ENCODE results near the gene ELOVL3.
"Not testable (repeated sequence)": the region's sequence is repeated elsewhere in the genome, so short reads cannot be mapped to it uniquely, and the experiment has no call there.

ELOVL3 gene

DNA sequence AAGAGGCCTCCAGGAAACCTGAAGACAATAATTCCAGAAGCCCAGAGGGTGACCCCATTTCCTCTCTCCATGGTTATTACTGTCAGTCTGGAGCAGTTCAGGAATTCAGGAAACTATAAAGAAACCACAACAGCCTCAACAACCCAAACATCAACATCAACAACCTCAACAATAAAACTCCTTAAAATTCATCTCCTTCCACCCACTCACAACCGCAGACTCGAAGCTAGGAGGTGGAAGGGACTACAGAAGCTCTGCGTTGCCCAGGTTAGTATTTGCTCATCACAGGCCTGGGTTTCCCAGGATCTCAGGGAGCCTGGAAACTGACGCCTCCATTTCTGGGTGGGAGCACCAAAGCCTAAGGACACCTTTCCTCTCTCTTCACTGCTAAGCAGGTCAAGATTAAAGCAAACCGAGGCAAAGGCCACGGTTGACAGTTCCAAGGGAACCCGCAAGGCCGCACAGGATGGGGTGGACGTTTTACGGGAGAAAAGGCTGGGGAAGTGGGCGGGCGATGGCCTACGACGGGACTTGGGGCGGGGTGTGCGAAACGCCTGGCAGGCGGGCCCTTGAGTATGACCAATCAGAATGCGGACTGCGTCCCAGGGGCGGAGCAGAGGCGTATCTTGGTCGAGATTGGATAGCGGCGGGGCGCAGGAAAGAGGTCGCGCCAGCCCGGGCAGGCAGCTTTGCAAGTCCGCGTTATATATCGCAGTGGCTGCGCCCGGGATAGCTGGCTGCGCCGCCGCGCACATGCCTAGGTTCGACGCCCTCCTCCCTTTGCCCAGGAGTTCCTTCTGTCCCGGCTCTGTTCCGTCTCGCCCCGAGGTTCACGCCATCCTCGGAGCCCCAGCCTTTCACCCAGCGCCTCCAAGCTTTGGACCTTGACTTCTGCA, at the start of gene ELOVL3:
Gene ELOVL3 (plus strand): TSS at position 654 of the 896 bp plus-strand sequence. CDS start 250 bp downstream, outside the sequence.
- peak; percentile 98 for DNase-seq (ENCODE audit: low spot score)

GRCh38 chr10:102184606-102185005, 41.5 kb upstream of the ELOVL3 start:
- no peak for DNase-seq (ENCODE audit: low spot score)

GRCh38 chr10:102185272-102185671, 40.8 kb upstream of the ELOVL3 start:
- DNase-seq (ENCODE audit: low spot score): no peak

DNA sequence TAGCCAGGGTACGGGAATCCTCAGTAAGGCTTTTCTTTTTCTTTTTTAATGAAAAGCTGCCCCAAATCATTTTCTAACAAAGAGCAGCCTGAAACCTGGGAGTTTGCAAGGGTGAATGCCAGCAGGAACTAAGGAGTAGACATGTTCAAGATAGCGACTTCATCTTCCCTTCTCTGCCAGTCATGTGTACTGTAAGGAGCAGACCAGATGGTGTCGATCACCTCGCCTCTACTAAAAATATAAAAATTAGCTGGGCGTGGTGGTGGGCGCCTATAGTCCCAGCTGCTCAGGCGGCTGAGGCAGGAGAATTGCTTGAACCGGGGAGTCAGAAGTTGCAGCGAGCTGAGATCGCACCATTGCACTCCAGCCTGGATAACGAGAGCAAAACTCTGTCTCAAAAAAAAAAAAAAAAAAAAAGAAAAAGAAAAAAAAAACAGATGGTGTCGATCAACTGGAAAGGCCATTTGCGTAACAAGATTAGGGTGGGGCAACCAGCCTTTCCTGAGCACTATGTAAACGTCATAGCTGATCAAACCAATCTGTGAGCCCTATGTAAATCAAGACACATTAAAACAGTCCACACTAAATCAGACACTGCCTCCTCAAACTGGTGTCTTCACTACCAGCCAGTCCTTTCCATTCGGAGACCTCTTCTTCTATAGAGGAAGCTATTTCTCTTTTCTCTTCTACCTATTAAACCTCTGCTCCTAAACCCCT, 40.1 kb upstream of the ELOVL3 start:
- no peak for DNase-seq (ENCODE audit: low spot score)

GRCh38 chr10:102188298-102188940, 37.7 kb upstream of the ELOVL3 start:
- no peak for DNase-seq (ENCODE audit: low spot score)

- not testable (repeated sequence) for DNase-seq (ENCODE audit: low spot score)
Measured at GRCh38 chr10:102188941-102189898, 36.9 kb upstream of the ELOVL3 start.

DNA sequence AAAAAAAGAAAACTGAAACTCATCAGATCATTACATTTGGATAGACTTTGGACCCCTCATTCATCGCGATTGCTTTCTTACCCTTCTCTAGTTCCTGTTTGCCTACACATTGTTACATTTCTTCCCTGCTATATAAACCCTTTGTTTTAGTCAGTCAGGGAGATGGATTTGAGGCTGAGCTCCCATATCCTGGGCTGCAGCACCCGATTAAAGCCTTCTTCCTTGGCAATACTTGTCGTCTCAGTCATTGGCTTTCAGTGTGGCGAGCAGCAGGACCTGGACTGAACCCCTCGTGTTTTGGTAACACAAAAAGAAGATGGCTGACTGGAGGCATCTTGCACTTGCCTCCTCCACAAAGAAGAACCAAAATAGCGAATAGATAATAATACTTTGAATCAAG, 34.1 kb upstream of the ELOVL3 start:
- DNase-seq (ENCODE audit: low spot score): no peak

GRCh38 chr10:102195296-102195870, 30.7 kb upstream of the ELOVL3 start:
- no peak for DNase-seq (ENCODE audit: low spot score)

GRCh38 chr10:102196893-102197292, 29.2 kb upstream of the ELOVL3 start:
- no peak for DNase-seq (ENCODE audit: low spot score)

GRCh38 chr10:102198027-102198426, 28.1 kb upstream of the ELOVL3 start:
- no peak for DNase-seq (ENCODE audit: low spot score)

DNA sequence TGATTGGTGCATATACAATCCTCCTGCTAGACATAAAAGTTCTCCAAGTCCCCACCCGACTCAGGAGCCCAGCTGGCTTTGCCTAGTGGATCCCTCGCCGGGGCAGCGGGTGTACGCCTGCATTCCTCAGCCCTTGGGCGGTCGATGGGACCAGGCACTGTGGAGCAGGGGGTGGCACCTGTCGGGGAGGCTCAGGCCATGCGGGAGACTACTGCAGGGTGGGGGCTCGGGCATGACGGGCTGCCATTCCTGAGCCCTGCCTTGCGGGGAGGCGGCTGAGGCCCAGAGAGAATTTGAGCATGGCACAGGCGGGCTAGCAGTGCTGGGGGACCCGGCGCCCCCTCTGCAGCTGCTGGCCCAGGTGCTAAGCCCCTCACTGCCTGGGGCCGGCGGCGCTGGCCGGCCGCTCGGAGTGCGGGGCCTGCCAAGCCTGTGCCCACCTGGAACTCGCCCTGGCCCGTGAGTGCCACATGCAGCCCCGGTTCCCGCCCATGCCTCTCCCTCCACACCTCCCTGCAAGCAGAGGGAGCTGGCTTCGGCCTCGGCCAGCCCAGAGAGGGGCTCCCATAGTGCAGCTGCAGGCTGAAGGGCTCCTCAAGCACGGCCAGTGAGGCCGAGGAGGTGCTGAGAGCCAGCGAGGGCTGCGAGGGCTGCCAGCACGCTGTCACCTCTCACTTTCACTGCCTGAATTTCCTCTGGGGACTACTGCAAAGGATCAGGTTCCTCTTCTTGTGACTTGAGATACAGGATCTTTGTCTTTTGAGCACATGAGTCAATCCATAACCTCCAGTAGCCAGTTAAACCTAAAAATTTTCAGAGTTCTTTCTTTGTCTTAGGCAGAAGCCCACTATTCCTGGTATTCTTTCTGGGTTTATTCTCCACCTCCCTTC, 25.1 kb upstream of the ELOVL3 start:
- DNase-seq (ENCODE audit: low spot score): no peak

DNA sequence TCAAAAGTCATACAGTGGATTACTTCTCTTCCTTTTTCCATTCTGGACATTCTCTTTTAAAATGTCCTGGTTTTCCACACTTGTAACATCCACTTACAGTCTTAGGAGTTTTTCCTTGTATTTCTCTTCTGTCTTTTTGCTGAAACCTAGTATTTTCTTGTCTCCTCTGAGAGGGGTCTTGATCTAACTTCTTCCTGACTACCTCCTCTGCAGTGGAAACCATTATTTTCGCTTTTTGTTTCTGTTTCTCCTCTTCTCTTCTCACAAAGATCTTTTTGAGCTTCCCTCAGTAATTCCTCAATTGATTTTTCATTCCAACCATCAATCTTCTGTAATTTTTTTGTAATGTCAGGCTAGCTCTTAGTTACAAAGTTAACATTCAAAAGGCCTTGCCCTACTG, 23.7 kb upstream of the ELOVL3 start:
- no peak for DNase-seq (ENCODE audit: low spot score)

GRCh38 chr10:102208311-102209035, 17.6 kb upstream of the ELOVL3 start:
- DNase-seq (ENCODE audit: low spot score): no peak

- no peak for DNase-seq (ENCODE audit: low spot score)
Measured at GRCh38 chr10:102211615-102212299, 14.3 kb upstream of the ELOVL3 start.

DNA sequence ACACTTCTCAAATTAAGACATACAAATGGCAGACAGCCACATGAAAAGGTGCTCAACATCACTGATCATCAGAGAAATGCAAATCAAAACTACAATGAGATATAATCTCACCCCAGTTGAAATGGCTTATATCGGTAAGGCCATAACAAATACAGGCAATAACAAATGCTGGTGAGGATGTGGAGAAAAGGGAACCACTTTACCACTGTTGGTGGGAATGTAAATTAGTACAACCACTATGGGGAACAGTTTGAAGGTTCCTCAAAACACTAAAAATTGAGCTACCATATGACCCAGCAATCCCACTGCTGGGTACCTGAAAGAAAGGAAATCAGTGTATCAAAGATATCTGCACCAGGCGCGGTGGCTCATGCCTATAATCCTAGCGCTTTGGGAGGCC, 12.5 kb upstream of the ELOVL3 start:
- not testable (repeated sequence) for DNase-seq (ENCODE audit: low spot score)

- no peak for DNase-seq (ENCODE audit: low spot score)
Measured at GRCh38 chr10:102219370-102219769, 6.7 kb upstream of the ELOVL3 start.

GRCh38 chr10:102220612-102221011, 5.5 kb upstream of the ELOVL3 start:
- no peak for DNase-seq (ENCODE audit: low spot score)

DNA sequence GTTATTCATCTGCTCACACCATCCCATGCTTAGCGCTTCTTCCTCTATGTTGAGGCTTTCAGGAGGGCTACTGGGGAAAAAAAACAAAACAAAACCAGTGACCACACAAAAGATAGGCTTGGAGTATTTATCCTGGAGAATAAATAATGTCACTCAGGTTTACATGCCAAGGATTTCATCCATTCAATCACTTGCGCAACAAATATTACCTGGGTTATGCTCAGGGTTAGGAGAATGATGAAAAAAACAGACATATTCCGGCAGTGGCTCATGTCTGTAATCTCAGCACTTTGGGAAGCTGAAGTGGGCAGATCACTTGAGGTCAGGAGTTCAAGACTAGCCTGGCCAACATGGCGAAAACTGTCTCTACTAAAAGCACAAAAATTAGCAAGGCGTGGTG, 3.3 kb upstream of the ELOVL3 start:
- DNase-seq (ENCODE audit: low spot score): no peak

DNA sequence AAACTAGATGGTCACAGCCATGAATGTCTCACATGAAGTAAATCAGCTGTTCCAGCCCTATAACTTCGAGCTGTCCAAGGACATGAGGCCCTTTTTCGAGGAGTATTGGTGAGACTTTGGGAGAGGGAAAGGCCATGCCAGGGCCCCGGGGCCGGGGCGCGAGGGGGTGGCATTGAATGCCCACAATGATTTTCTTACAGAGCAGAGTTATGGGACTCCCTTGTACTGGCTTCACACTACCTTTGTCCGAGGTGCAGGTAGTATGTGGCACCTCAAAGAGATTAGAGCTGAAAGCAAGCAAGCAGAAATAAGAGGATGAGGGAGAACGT, 407 bp downstream of the ELOVL3 start:
- no peak for DNase-seq (ENCODE audit: low spot score)
